GM19467 (cell line): ENCODE results near the gene PLXNA4.

Experiments used
- ATAC-seq: cut with Tn5 transposase; IDR thresholded peaks from one replicate; pipeline ENCODE4 v1.9.1; 2021; ENCODE audit warnings: mild to moderate bottlenecking, moderate library complexity; ENCODE audit not compliant: unreplicated experiment

PLXNA4 gene

GRCh38 chr7:132134814-132135445 lies 441.3 kb downstream of the PLXNA4 start:
- no peak for ATAC-seq

GRCh38 chr7:132133501-132133900 lies 442.8 kb downstream of the PLXNA4 start:
- ATAC-seq: no peak

- ATAC-seq: no peak
Measured at GRCh38 chr7:132131196-132131595, 445.1 kb downstream of the PLXNA4 start.

GRCh38 chr7:132130497-132130896 lies 445.8 kb downstream of the PLXNA4 start:
- no peak for ATAC-seq

GRCh38 chr7:132125872-132126595 lies 450.2 kb downstream of the PLXNA4 start:
- ATAC-seq: no peak

GRCh38 chr7:132125096-132125495 lies 451.2 kb downstream of the PLXNA4 start:
- ATAC-seq: no peak

- no peak for ATAC-seq
Measured at GRCh38 chr7:132124575-132124974, 451.7 kb downstream of the PLXNA4 start.

- ATAC-seq: no peak
Measured at GRCh38 chr7:132123773-132124172, 452.5 kb downstream of the PLXNA4 start.

GRCh38 chr7:132122901-132123300 lies 453.4 kb downstream of the PLXNA4 start:
- ATAC-seq: no peak

- ATAC-seq: no peak
Measured at GRCh38 chr7:132121987-132122386, 454.3 kb downstream of the PLXNA4 start.

- ATAC-seq: no peak
Measured at GRCh38 chr7:132118641-132119040, 457.6 kb downstream of the PLXNA4 start.

- no peak for ATAC-seq
Measured at GRCh38 chr7:132117636-132118035, 458.6 kb downstream of the PLXNA4 start.

- ATAC-seq: no peak
Measured at GRCh38 chr7:132117181-132117580, 459.1 kb downstream of the PLXNA4 start.

GRCh38 chr7:132116369-132116768 lies 459.9 kb downstream of the PLXNA4 start:
- no peak for ATAC-seq

- no peak for ATAC-seq
Measured at GRCh38 chr7:132115758-132116157, 460.5 kb downstream of the PLXNA4 start.

- ATAC-seq: no peak
Measured at GRCh38 chr7:132115028-132115427, 461.2 kb downstream of the PLXNA4 start.

GRCh38 chr7:132114411-132114810 lies 461.9 kb downstream of the PLXNA4 start:
- no peak for ATAC-seq

GRCh38 chr7:132113536-132114371 lies 462.5 kb downstream of the PLXNA4 start:
- ATAC-seq: no peak

- ATAC-seq: no peak
Measured at GRCh38 chr7:132112657-132113056, 463.6 kb downstream of the PLXNA4 start.

GRCh38 chr7:132112106-132112505 lies 464.2 kb downstream of the PLXNA4 start:
- ATAC-seq: no peak

- ATAC-seq: no peak
Measured at GRCh38 chr7:132110692-132111091, 465.6 kb downstream of the PLXNA4 start.

- ATAC-seq: no peak
Measured at GRCh38 chr7:132109769-132110168, 466.5 kb downstream of the PLXNA4 start.
